AG08396 (cell line): ENCODE results near the gene RBMS2.

ENCODE experiments used
- DNase-seq: peaks from one replicate; pipeline ENCODE4 v3.0.0; 2012; ENCODE audit warnings: low spot score, mixed read lengths

RBMS2 gene

GRCh38 chr12:56581418-56582145 is 60.0 kb downstream of the RBMS2 start:
- no peak for DNase-seq

GRCh38 chr12:56585098-56585497 is 63.5 kb downstream of the RBMS2 start:
- no peak for DNase-seq

GRCh38 chr12:56589783-56590182 is 68.2 kb downstream of the RBMS2 start:
- DNase-seq: no peak

GRCh38 chr12:56590237-56590830 is 68.7 kb downstream of the RBMS2 start:
- no peak for DNase-seq

GRCh38 chr12:56591126-56591525 is 69.5 kb downstream of the RBMS2 start:
- no peak for DNase-seq

GRCh38 chr12:56591961-56592360 is 70.3 kb downstream of the RBMS2 start:
- DNase-seq: no peak

- peak; percentile 84 for DNase-seq
These were observed 72.4 kb downstream of the RBMS2 start for GRCh38 chr12:56593909-56594621.

- no peak for DNase-seq
These were observed 75.2 kb downstream of the RBMS2 start for GRCh38 chr12:56596815-56597214.

GRCh38 chr12:56599041-56599440 is 77.4 kb downstream of the RBMS2 start:
- no peak for DNase-seq

GRCh38 chr12:56599797-56600196 is 78.2 kb downstream of the RBMS2 start:
- DNase-seq: no peak

GRCh38 chr12:56600753-56601152 is 79.1 kb downstream of the RBMS2 start:
- no peak for DNase-seq

- no peak for DNase-seq
These were observed 79.9 kb downstream of the RBMS2 start for GRCh38 chr12:56601503-56601902.

GRCh38 chr12:56602239-56602638 is 80.6 kb downstream of the RBMS2 start:
- DNase-seq: no peak

GRCh38 chr12:56604355-56604754 is 82.7 kb downstream of the RBMS2 start:
- DNase-seq: no peak

GRCh38 chr12:56614627-56615026 is 93.0 kb downstream of the RBMS2 start:
- DNase-seq: no peak

GRCh38 chr12:56616244-56616643 is 94.6 kb downstream of the RBMS2 start:
- DNase-seq: no peak

- DNase-seq: no peak
These were observed 95.3 kb downstream of the RBMS2 start for GRCh38 chr12:56616925-56617324.

GRCh38 chr12:56622535-56622934 is 100.9 kb downstream of the RBMS2 start:
- no peak for DNase-seq

- no peak for DNase-seq
These were observed 105.1 kb downstream of the RBMS2 start for GRCh38 chr12:56626701-56627100.

- DNase-seq: peak; percentile 73
These were observed 107.2 kb downstream of the RBMS2 start for GRCh38 chr12:56628671-56629458.

- DNase-seq: peak; percentile 47
These were observed 108.0 kb downstream of the RBMS2 start for GRCh38 chr12:56629459-56630179.

GRCh38 chr12:56630180-56630632 is 108.6 kb downstream of the RBMS2 start, which contains the start of gene BAZ2A:
Gene BAZ2A, minus strand, starts transcription at chr12:56630326. Its CDS starts 12,796 bp downstream, at chr12:56617530.
- DNase-seq: peak; percentile 93
